Left cardiac atrium (tissue), 4 donors: ENCODE data around the gene RASA4B. TPM values are rescaled to one million over a fixed set of nuclear protein-coding genes. Genes with fewer than 3 reads are reported as not detected.
A peak's percentile ranks its signal among the peaks of the same experiment; 100 is the strongest.
"Not testable (repeated sequence)": the region's sequence is repeated elsewhere in the genome, so short reads cannot be mapped to it uniquely, and the experiment has no call there.

ENCODE experiments used
- ATAC-seq, 2 donors: fragments of 200-7000 bp; cut with Tn5 transposase; one replicate each; pipeline ENCODE4 v1.9.1; 2020; ENCODE audit warnings: mild to moderate bottlenecking in 2 of 2, moderate library complexity in 2 of 2
- DNase-seq: peaks from one replicate; pipeline ENCODE4 v3.0.0-alpha.2; 2020
- intact Hi-C, 2 donors: fragments of 100-400 bp; cut with DNase I; formaldehyde crosslinking; loops; one replicate each; pipeline versions ENCODE4 v1.14.1 to v1.15.1; 2022 to 2023
- total RNA-seq, 2 donors: library from RNA; stranded (reverse); fragmentation: NEBNext Ultra II Directional; extraction: Animal tissue kit (Norgen Biotek cat#: 25700); gene quantifications; one replicate each; pipeline ENCODE4 v1.2.1, GENCODE V29; 2021
- donor health status: DM: no; HTN: yes; CAD: no.
- donor health status: DM: no; HTN: yes; CAD: no; lungs with severe emphysema.
- donor health status: DM: yes; HTN: yes; CAD: no.
- donor health status: Dilated cardiomyopathy.

Gene RASA4B
- total RNA-seq, 2 donors from 2014 or later = 3.2 to 14.3 TPM

DNA sequence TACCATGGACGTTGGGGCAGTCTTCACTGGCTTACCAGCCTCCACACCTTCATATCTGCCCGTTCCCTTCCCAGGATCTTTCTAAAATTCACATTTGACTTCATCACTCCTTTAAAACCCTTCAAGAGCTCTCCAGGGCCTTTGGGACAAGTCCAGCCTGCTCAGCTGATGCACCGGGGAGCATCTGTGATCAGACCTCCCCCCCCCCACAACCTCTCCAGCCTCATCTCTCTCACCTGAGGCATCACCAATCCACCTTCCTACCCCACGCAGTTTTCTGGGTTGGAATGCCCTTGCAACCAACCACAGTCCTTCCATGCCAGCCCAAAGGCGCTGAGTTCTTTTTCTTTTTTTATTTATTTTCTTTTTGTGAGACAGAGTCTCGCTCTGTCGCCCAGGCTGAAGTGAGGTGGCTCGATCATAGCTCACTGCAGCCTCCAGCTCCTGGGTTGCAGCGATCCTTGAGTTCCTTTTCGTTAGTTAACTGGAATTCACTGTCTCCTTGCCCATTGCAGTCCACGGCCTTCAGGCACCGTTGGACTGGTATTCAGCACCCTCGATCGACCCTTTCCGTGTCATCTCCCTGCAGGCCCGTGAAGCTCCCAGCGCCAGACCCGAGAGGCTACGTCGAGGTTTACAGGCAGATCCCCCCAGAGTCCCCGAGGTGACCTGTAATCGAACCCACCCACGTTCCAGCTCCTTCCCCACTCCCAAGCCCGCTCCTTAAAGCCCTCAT is 53.6 kb downstream of the RASA4B start:
- ATAC-seq = peak; percentile 5 to 7
- DNase-seq = no peak
- intact Hi-C loops = no loop called here

DNA sequence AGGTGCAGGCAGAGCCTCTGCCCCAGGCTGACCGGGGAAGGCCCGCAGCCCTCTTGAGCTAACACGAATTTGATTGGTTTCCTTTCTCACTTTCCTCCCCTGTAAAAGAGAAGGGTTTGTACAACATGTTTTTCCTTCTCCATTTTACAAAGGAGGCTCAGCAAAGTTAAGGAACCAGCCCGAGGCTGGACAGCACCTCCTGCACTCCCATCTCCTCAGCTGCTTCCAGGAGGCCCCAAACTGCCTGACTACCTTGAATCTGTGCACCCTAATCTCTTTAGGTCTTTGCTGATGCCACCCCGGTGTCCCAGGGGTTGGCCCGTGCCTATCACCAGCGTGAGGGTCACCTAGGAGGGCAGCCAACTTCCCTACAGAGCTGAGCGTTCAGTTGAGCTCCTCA is 57.1 kb downstream of the RASA4B start:
- intact Hi-C loops = no loop called here
- DNase-seq = no peak

DNA sequence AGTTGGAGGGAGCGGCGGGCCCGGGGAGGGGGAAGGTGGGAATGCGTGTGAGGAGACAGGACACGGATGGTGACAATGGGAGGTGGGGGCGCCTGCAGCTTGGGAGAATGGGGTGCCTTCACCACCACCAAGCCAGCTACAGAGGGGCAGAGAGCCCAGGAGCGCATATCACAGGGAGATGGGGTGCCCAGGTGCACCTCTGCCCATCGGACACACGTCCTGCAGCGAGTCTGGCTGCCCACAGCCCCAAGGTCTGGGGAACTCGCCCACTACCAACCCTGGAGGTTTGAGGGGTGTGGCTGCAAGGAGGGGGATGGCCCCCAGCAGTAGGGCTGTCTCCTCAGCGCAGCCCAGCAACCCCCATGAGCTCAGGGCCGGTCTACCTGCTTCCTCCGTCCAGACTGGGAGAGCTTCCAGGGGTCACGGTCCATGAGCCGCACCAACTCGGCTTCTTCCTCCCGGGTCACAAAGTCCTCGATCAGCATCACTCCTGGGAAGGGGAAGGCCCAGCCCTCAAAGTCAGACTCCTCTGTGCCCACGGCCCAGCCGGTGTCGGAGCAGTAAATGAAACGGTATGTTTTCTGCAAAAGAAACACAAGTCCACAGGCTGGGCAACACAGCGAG is 58.2 kb downstream of the RASA4B start:
- intact Hi-C loops = no loop called here
- ATAC-seq = no peak
- DNase-seq = no peak

More for the DNA sequence above, 57.1 kb downstream of the RASA4B start:
- no peak for ATAC-seq

DNA sequence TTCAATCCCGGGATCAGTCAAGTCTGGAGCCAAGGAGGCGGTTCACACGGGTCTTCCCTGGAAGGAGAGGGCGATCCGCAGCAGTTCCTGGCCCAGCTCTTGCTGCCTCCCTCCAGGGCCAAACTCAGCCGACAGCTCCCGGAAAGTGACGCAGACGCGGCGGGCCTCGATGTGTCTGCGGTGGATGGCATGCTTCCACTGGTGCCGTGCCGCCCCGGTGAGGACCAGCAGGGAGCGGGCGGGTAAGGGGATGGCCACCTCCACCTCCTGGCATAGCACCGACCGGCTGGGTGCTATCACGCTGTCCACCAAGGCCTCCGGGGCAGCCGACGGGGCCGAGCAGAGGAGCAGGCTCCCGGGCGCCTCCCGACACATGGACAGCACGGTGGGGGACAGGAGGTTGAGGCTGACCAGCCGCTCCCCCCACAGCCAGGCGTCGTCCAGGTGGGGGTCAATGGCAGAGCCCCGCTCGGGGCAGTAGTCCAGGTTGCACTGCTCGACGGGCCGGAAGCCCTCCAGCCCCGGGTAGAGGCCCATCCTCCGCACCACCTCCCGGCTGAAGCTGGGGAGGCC is 60.1 kb downstream of the RASA4B start:
- ATAC-seq = no peak
- no peak for DNase-seq
- intact Hi-C loops = no loop called here

DNA sequence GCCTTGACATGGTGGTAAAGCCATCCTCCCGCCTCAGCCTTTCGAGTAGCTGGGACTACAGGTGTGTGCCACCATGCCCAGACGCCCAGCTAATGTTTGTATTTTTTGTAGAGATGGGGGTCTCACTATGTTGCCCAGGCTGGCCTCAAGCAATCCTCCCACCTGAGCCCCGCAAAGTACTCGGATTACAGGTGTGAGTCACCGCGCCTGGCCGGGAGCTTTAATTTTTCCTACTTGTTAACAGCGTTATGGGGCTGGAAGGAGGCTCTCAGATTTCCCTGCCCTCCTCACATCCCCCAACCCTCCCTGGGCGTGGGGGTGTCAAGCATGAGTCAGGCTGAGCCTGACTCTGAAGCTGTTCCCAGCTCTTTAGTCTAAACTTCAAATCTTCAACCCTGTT is 61.2 kb downstream of the RASA4B start:
- no peak for ATAC-seq
- no peak for DNase-seq
- intact Hi-C loops = no loop called here

DNA sequence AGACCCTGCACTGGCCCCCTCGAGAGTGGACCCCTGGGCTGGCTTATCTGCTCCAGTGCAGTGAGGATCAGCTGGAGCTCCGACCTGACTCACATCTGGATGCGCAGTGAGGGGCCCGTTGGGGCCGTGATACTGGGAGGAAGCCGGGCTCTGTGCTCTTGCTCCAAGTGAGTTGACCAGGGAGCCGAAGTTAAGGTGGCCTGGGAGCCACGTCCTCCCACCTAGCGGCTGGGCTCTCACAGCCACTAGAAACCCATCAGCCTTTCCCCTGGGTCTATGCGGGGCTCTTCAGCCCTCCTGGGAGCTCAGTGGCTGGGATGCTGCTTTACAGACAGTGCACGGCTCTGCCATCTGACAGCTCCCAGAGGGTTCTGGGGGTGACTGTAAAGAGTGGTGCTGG is 62.0 kb downstream of the RASA4B start:
- intact Hi-C loops = no loop called here
- ATAC-seq (no peak), DNase-seq (no peak)

DNA sequence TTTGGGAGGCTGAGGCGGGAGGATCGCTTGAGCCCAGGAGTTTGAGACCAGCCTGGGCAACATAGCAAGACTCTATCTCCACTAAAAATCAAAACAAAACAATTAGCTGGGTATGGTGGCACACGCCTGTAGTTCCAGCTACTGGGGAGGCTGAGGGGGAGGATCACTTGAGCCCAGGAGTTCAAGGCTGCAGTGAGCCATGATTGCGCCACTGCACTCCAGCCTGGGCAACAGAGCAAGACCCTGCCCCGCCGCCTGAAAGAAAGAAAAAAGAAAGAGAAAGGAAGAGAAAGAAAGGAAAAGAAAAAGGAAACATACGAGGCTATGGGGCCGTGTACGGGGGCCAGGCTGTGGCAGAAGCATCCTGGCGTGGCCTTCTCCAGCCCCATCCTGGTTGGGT is 62.6 kb downstream of the RASA4B start:
- intact Hi-C loops, ATAC-seq, DNase-seq: not testable (repeated sequence)

DNA sequence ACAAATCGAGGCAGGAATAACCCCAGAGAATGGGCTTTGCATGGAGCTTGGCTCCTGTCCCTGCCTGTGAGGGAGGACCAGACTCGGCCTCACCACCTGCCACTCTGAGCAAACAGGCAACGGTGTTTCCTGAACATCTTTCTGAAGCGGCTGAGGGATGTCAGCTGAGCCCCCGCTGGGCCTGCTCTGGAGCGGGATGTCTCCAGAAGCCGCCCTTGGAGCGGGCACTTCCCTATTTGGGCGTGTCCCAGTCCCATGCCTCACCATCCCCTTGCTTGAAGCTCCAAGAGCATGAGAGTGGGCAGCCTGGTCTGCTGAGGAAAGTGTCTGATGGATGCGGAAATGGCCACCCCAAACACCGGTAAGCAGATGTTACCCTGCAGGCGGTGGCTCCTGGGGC is 63.1 kb downstream of the RASA4B start:
- no peak for ATAC-seq
- no peak for DNase-seq
- intact Hi-C loops = no loop called here

DNA sequence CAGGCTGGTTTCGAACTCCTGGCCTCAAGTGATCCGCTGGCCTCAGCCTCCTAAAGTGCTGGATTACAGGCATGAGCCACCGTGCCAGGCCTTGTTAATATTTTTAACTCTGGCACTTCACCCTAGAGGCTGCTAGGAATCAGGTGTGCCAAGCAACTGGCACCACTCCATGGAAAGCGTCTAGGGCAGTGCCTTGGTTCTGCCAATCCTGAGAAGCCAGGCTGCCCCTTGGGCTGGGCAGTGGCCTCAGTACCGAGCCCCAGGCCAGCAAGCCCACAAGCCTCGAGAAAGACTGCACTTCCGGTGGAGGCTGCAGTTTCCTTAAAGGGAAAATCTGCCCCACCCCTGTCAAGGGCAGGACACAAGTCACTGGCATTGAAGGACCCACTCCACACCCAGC is 64.3 kb downstream of the RASA4B start:
- ATAC-seq (peak; percentile 6 to 47), DNase-seq (no peak)
- intact Hi-C loops = no loop called here

DNA sequence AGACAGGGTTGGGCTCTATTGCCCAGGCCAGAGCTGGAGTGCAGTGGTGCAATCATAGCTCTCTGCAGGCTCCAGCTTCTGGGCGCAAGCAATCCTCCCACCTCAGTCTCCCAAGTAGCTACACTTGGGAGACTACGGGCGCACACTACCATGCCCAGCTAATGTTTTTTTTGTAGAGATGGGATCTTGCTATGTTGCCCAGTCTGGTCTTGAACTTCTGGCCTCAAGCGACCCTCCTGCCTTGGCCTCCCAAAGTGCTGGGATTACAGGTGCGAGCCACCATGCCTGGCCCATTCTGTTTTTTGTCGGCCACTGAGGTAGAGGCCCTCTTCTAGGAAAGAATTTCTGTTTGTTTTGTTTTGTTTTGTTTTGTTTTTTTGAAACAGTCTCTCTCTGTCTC is 65.1 kb downstream of the RASA4B start:
- DNase-seq = no peak
- intact Hi-C loops = no loop called here

DNA sequence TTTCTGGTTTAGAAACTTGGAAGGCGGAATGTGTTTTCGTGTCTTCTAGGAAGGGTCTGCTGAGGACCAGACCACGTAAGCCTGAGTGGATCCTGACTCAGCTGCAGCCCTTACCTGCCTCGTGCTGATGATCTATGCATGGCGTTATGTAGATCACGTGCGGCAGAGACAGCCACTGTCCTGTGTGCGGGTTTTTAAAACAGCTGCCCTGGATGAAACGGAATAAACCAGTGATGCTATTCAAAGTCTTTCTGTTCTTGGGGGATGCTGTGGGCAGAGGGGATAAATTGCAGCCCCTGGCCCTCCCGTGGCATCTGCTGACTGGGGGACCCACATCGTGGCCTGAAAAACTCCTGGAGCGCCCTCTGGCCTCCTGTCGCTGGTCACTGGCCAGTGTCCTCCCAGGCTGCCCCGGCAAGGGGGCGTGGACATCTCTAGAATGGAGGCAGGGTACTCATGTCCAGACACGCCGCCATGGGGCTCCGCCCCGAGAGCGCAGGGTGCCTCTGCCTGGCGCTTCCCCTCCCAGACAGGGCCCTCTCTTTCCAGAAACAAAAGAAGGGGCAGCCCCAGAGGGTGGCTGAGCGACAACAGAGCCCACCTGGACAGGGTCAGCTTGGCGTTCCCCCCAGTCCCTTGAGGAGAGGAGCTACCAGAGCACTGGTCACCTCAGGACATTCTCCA is 66.1 kb downstream of the RASA4B start:
- peak in 1 of 2 donors; percentile 19 for ATAC-seq
- DNase-seq = no peak
- intact Hi-C loops = no loop called here

More for the DNA sequence above, 65.1 kb downstream of the RASA4B start:
- no peak for ATAC-seq

DNA sequence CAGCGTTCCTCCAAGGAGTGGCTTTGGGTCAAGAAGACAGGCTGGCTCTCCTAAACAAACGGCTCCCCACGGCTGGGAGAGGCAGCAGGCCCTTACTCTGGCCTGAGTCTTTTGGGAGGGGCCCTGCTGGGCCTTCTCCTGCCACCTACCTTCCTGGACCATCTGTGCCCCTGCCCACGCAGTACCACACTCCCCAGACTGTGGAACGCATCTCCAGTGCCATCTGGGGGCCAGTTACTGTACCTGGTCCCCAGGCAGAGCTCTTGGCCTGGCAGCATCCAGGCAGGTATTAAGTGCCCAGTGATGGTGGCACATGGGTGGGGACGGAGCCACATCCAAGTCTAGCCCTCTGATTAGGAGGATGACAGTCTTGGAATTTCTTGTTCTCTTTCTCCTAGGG is 67.3 kb downstream of the RASA4B start:
- intact Hi-C loops = no loop called here
- ATAC-seq (no peak), DNase-seq (no peak)

DNA sequence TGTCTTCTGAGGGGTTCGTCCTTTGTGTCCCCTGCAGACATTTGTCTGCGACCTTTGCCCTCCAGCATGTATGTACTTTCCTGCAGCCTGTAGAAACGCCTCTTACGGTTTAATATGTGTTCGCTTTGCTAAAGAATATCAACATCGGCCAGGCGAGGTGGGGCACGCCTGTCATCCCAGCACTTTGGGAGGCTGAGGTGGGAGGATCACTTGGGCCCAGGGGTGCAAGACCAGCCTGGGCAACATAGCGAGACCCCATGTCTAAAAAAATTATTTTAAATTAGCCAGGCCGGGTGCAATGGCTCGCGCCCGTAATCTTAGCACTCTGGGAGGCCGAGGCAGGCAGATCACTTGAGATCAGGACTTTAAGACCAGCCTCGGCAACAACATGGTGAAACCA is 68.4 kb downstream of the RASA4B start:
- ATAC-seq (no peak), DNase-seq (no peak)
- intact Hi-C loops = no loop called here

DNA sequence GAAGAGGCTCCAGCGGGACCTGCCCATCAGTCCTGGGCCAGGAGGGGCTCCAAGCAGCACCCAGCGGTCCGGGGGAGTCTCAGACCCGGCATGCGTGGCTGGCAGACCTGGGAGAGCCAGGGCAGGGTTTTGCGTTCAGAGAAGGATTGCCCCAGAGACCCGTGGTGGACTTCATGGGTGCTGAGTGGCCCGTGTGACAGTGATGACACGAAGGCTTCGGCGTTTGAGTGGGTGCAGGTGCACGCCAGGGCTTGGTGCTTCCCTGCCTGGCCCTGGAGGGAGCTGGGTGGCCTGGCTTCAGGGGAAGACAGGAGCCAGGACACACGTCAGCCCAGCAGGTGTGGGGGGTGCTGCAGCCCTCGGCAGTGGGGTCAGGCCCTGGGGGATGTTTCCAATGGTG is 70.3 kb downstream of the RASA4B start:
- DNase-seq = no peak
- no peak for ATAC-seq
- intact Hi-C loops = no loop called here

DNA sequence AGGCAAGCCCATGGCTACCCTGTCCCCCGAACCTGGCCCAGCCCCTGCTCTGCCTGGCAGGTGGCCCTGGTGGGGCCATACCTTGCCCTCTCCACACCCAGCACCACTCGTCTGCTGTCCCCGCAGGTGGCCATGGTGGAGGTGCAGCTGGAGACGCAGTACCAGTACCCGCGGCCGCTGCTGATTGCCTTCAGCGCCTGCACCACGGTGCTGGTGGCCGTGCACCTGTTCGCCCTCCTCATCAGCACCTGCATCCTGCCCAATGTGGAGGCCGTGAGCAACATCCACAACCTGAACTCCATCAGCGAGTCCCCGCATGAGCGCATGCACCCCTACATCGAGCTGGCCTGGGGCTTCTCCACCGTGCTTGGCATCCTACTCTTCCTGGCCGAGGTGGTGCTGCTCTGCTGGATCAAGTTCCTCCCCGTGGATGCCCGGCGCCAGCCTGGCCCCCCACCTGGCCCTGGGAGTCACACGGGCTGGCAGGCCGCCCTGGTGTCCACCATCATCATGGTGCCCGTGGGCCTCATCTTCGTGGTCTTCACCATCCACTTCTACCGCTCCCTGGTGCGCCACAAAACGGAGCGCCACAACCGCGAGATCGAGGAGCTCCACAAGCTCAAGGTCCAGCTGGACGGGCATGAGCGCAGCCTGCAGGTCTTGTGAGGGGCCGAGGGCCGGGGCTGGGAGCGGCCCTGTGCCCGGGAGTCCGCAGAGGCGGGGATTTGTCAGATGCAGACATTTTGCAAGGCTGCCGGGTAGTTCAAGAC is 71.0 kb downstream of the RASA4B start:
- no peak for DNase-seq
- no peak for ATAC-seq
- intact Hi-C loops = no loop called here

DNA sequence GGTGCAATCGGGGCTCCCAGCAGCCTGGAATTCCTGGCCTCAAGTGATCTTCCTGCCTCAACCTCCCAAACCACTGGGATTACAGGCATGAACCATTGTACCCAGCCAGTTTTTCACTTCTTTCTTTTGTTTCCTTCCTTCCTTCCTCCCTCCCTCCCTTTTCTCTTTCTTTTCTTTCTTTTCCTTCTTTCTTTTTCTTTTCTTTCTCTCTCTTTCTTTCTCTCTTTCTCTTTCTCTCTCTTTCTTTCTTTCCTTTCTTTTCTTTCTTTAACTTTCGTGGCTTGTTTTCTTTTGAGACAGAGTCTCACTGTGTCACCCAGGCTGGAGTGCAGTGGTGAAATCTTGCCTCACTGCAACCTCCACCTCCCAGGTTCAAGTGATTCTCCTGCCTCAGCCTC is 71.9 kb downstream of the RASA4B start:
- ATAC-seq = no peak
- intact Hi-C loops = no loop called here

DNA sequence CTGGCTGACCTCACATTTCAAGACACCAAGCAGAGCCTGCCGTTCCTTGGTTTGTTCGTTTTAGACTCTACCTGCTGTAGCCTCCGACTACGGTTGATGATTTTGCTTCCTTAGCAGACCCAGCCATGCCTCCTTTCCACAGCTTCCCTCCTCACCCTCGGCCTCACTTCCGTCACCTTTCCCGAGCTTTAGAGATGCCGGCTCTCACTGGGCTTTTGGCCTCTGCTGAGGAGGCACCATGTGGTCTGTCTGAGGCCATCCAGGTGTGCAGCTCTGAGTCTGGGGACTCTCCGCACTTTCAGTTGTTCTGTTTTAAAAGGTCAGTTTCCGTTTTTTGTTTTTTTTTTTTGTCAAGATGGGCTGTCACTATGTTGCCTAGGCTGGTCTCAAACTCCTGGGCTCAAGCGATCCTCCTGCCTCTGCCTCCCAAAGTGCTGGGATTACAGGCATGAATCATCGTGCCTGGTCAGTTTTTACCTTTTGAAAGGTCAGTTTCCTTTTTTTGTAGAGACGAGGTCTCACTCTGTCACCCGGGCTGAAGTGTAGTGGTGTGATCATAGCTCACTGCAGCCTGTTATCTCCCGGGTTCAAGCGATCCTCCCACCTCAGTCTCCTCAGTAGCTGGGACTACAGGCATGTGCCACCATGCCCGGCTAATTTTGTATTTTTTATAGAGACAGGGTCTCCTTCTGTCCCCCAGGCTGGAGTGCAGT is 72.5 kb downstream of the RASA4B start:
- ATAC-seq = no peak
- intact Hi-C loops = no loop called here

More for the DNA sequence above, 71.9 kb downstream of the RASA4B start:
- DNase-seq = no peak

DNA sequence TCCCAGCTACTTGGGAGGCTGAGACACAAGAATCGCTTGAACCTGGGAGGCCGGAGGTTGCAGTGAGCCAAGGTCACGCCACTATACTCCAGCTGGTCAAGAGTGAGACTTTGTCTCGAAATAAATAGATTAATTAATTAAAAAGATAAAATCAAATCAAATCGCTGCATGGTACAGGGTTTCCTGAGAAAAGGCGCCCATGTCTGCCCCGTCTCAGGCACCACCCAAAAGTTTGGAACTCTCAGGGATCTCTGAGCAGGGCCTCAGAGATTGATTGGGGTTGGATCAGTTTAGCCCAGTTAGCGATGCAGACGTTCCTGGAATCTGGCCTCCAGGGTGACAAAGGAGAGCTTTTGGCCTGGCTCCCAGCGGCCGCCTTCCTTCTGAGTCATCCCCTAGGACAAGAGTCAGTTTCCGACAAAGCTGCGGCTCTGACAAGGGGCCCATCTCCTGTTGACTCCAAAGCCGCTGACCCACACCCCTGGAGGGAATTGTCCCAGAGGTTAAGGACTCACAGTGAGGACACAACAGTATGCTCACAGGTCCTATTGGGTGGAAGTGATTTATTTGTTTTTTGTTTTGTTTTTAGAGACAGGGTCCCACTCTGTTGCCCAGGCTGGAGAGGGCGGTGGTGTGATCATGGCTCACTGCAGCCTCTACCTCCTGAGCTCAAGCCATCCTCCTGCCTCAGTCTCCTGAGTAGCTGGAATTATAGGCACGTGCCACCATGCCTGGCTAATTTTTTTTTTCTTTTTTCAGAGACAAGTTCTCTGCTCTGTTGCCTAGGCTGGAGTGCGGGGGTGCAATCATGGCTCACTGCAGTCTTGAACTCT is 77.4 kb downstream of the RASA4B start:
- intact Hi-C loops = no loop called here
- DNase-seq (peak; percentile 75), ATAC-seq (peak; percentile 70 to 75)

More for the DNA sequence above, 72.5 kb downstream of the RASA4B start:
- DNase-seq = no peak
